HUES64 (cell line): Measurements from ENCODE around the gene SLC37A1.

Experiments used
- H3K27ac ChIP-seq: 2 replicates; pipeline ENCODE4 v1.7.0; 2013; ENCODE audit warnings: low read depth, low read length, inconsistent platforms
- H3K27me3 ChIP-seq: 2 replicates; pipeline ENCODE4 v1.6.1; 2013; ENCODE audit warnings: mild to moderate bottlenecking, low read length; ENCODE audit not compliant: insufficient read depth
- H3K36me3 ChIP-seq: 2 replicates; pipeline ENCODE4 v1.6.1; 2013; ENCODE audit warnings: mild to moderate bottlenecking, low read length; ENCODE audit not compliant: insufficient read depth
- H3K4me1 ChIP-seq: 2 replicates; pipeline ENCODE4 v1.6.1; 2013; ENCODE audit warnings: mild to moderate bottlenecking, low read length, moderate library complexity; ENCODE audit not compliant: insufficient read depth
- H3K4me3 ChIP-seq: 2 replicates; pipeline ENCODE4 v1.5.1; 2013; ENCODE audit warnings: mild to moderate bottlenecking, low read length, moderate library complexity
- H3K9ac ChIP-seq: 2 replicates; pipeline ENCODE4 v1.6.1; 2013; ENCODE audit warnings: mild to moderate bottlenecking, low read depth, low read length
- H3K9me3 ChIP-seq: 2 replicates; pipeline ENCODE4 v1.6.1; 2013; ENCODE audit warnings: low read depth, low read length; ENCODE audit not compliant: insufficient read depth
- WGBS: fragments of 150-250, 120-280 bp; methylation state at CpG from one replicate; pipeline ENCODE4 v1.1.7; 2013; ENCODE audit warnings: missing lambda C conversion rate; 5-methylcytosine and 5-hydroxymethylcytosine counted together

The SLC37A1 gene

GRCh38 chr21:42615924-42616323 is 102.3 kb downstream of the SLC37A1 start:
- H3K27ac ChIP-seq = no peak overlapping the region
- no peaks in the 10 kb centered on the region for H3K36me3 ChIP-seq
- H3K27me3 ChIP-seq = 0 out of 2 replicates have a peak, but pooled peaks cover 5% of the 10 kb centered on the region
- no peaks in the 10 kb centered on the region for H3K9me3 ChIP-seq
- 66% methylated on average over 3 of the region's 3 CpGs for WGBS
- H3K4me1 ChIP-seq = no peaks in the 10 kb centered on the region
- no peak overlapping the region for H3K9ac ChIP-seq
- no peak overlapping the region for H3K4me3 ChIP-seq

GRCh38 chr21:42616446-42616845 is 102.8 kb downstream of the SLC37A1 start:
- H3K4me3 ChIP-seq = no peak overlapping the region
- 73% methylated on average over 18 of the region's 18 CpGs for WGBS

GRCh38 chr21:42616941-42617340 is 103.3 kb downstream of the SLC37A1 start:
- WGBS = 94% methylated on average over 21 of the region's 21 CpGs

More at GRCh38 chr21:42616446-42616845, 102.8 kb downstream of the SLC37A1 start:
- Histone ChIP-seq H3K36me3 (no peaks in the 10 kb centered on the region), H3K27me3 (0 out of 2 replicates have a peak, but pooled peaks cover 5% of the 10 kb centered on the region), H3K9me3 (no peaks in the 10 kb centered on the region), H3K4me1 (0 out of 2 replicates have a peak, but pooled peaks cover under 1% of the 10 kb centered on the region), H3K27ac (no peak overlapping the region), H3K9ac (no peak overlapping the region)

GRCh38 chr21:42617486-42617885 is 103.8 kb downstream of the SLC37A1 start:
- Histone ChIP-seq H3K36me3 (no peaks in the 10 kb centered on the region), H3K9me3 (no peaks in the 10 kb centered on the region), H3K27ac (no peak overlapping the region), H3K9ac (no peak overlapping the region), H3K27me3 (0 out of 2 replicates have a peak, but pooled peaks cover 5% of the 10 kb centered on the region), H3K4me1 (0 out of 2 replicates have a peak, but pooled peaks cover 4% of the 10 kb centered on the region), H3K4me3 (no peak overlapping the region)
- WGBS = 87% methylated on average over 23 of the region's 23 CpGs

More at GRCh38 chr21:42616941-42617340, 103.3 kb downstream of the SLC37A1 start:
- Histone ChIP-seq H3K27me3 (0 out of 2 replicates have a peak, but pooled peaks cover 5% of the 10 kb centered on the region), H3K9ac (no peak overlapping the region), H3K9me3 (no peaks in the 10 kb centered on the region), H3K4me3 (no peak overlapping the region), H3K27ac (no peak overlapping the region), H3K36me3 (no peaks in the 10 kb centered on the region), H3K4me1 (0 out of 2 replicates have a peak, but pooled peaks cover 4% of the 10 kb centered on the region)

- Histone ChIP-seq H3K9ac (no peak overlapping the region), H3K4me3 (no peak overlapping the region), H3K27me3 (0 out of 2 replicates have a peak, but pooled peaks cover 5% of the 10 kb centered on the region), H3K4me1 (0 out of 2 replicates have a peak, but pooled peaks cover 4% of the 10 kb centered on the region), H3K9me3 (no peaks in the 10 kb centered on the region), H3K36me3 (no peaks in the 10 kb centered on the region), H3K27ac (no peak overlapping the region)
- WGBS = no CpG with 5 or more reads among the region's 3 CpGs
Measured at GRCh38 chr21:42618707-42619102, 105.1 kb downstream of the SLC37A1 start.

DNA sequence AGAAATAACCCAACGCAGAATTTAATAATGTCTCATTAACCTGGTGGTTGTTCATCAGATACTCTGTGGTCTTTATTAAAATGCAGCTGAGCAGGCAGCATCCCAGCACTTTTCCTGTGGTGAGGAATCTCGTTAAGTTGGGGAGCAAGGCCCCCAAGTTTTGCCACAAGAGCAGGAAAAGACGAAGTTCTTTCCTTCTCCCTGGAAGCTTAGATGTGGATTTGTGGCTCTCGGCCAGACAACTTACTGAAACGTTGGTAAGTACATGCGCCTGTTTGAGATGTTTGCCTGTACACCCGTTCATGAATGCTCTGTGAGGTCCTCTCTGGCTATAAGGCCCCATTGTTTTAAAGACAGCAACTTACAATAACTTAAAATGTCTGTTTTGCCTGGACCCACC is 105.5 kb downstream of the SLC37A1 start:
- H3K9me3 ChIP-seq = no peaks in the 10 kb centered on the region
- no peaks in the 10 kb centered on the region for H3K36me3 ChIP-seq
- no peak overlapping the region for H3K4me3 ChIP-seq
- 89% methylated on average over 7 of the region's 7 CpGs for WGBS
- H3K27me3 ChIP-seq = 0 out of 2 replicates have a peak, but pooled peaks cover 5% of the 10 kb centered on the region
- no peak overlapping the region for H3K9ac ChIP-seq
- no peak overlapping the region for H3K27ac ChIP-seq
- H3K4me1 ChIP-seq = 0 out of 2 replicates have a peak, but pooled peaks cover 4% of the 10 kb centered on the region

GRCh38 chr21:42619841-42620240 is 106.2 kb downstream of the SLC37A1 start:
- Histone ChIP-seq H3K27ac (no peak overlapping the region), H3K9me3 (no peaks in the 10 kb centered on the region), H3K27me3 (0 out of 2 replicates have a peak, but pooled peaks cover 5% of the 10 kb centered on the region), H3K9ac (no peak overlapping the region), H3K4me3 (no peak overlapping the region), H3K4me1 (0 out of 2 replicates have a peak, but pooled peaks cover 4% of the 10 kb centered on the region), H3K36me3 (no peaks in the 10 kb centered on the region)
- 90% methylated on average over 6 of the region's 6 CpGs for WGBS

- Histone ChIP-seq H3K9me3 (no peaks in the 10 kb centered on the region), H3K27ac (no peak overlapping the region), H3K36me3 (no peaks in the 10 kb centered on the region), H3K27me3 (0 out of 2 replicates have a peak, but pooled peaks cover 5% of the 10 kb centered on the region), H3K4me3 (no peak overlapping the region), H3K4me1 (0 out of 2 replicates have a peak, but pooled peaks cover 4% of the 10 kb centered on the region), H3K9ac (no peak overlapping the region)
- 79% methylated on average over 15 of the region's 15 CpGs for WGBS
Measured at GRCh38 chr21:42621166-42621818, 107.6 kb downstream of the SLC37A1 start.

GRCh38 chr21:42621819-42622177 is 108.1 kb downstream of the SLC37A1 start:
- H3K9me3 ChIP-seq = no peaks in the 10 kb centered on the region
- no peak overlapping the region for H3K27ac ChIP-seq
- H3K4me3 ChIP-seq = no peak overlapping the region
- 0 out of 2 replicates have a peak, but pooled peaks cover 4% of the 10 kb centered on the region for H3K4me1 ChIP-seq
- no peaks in the 10 kb centered on the region for H3K36me3 ChIP-seq
- 78% methylated on average over 9 of the region's 9 CpGs for WGBS
- H3K27me3 ChIP-seq = 0 out of 2 replicates have a peak, but pooled peaks cover 5% of the 10 kb centered on the region
- no peak overlapping the region for H3K9ac ChIP-seq

DNA sequence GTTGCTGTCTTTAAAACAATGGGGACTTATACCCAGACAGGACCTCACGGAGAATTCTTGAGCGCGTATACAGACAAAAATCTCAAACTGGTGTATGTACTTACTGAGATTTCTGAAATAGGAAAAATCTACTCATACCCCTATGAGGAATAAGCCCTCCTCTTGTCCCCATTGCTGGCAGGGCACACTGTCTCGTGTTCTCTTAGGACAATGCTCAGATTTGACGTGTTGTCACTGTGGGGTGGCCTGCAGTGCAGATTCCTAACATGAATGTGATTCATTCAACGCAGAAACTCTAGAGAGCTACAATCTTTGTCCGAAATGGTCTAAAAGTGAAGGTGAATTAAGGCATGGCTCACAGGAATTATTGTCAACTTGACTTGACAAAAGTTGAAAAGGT is 108.6 kb downstream of the SLC37A1 start:
- 89% methylated on average over 4 of the region's 7 CpGs for WGBS
- Histone ChIP-seq H3K9me3 (no peaks in the 10 kb centered on the region), H3K9ac (no peak overlapping the region), H3K4me3 (no peak overlapping the region), H3K4me1 (0 out of 2 replicates have a peak, but pooled peaks cover 4% of the 10 kb centered on the region), H3K27ac (no peak overlapping the region), H3K27me3 (0 out of 2 replicates have a peak, but pooled peaks cover 5% of the 10 kb centered on the region), H3K36me3 (no peaks in the 10 kb centered on the region)

- Histone ChIP-seq H3K9ac (no peak overlapping the region), H3K4me1 (0 out of 2 replicates have a peak, but pooled peaks cover 4% of the 10 kb centered on the region), H3K9me3 (no peaks in the 10 kb centered on the region), H3K27me3 (peaks cover 11% of the 10 kb centered on the region; the same call in 1 of the 2 replicates), H3K27ac (no peak overlapping the region), H3K4me3 (no peak overlapping the region), H3K36me3 (no peaks in the 10 kb centered on the region)
- WGBS = 88% methylated on average over 7 of the region's 7 CpGs
Measured at GRCh38 chr21:42623694-42624093, 110.0 kb downstream of the SLC37A1 start.
